GM18520 (cell line): ENCODE measurements around the gene TBXT.
A peak's percentile ranks its signal among the peaks of the same experiment; 100 is the strongest.

Experiments used
- ATAC-seq: cut with Tn5 transposase; IDR thresholded peaks from one replicate; pipeline ENCODE4 v1.9.1; 2021; ENCODE audit not compliant: unreplicated experiment

The TBXT gene

GRCh38 chr6:166119116-166119911 is 48.3 kb downstream of the TBXT start:
- no peak for ATAC-seq

- no peak for ATAC-seq
Observed at GRCh38 chr6:166115609-166116008, 52.0 kb downstream of the TBXT start.

DNA sequence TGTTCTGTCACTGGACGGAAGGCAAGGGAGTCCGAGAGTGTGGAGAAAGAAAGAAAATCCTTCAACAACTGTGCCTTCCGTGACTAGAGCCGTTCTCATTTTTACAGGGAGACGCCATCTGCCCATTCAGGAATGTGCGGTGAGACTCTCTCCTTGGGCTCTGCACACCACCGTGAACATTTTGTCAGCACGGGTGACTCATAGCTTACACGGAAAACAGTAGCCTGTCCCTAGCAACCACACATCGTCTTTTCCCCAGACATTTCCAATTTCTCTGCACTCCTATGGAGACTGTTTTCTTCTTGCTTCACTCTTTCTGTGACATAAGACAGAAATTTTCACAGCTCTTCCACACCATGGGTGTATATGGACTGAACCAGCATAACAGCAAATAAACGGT is 55.1 kb downstream of the TBXT start:
- no peak for ATAC-seq

GRCh38 chr6:166109608-166110007 is 58.0 kb downstream of the TBXT start:
- ATAC-seq = peak; percentile 61
